ENCODE results near the gene VSTM2B. TPM values are rescaled to one million over a fixed set of nuclear protein-coding genes. Genes with fewer than 3 reads are reported as not detected.

VSTM2B gene
- polyA plus RNA-seq, 1 of the 3 experiments (the other 2 are of a cell fraction): not detected

DNA sequence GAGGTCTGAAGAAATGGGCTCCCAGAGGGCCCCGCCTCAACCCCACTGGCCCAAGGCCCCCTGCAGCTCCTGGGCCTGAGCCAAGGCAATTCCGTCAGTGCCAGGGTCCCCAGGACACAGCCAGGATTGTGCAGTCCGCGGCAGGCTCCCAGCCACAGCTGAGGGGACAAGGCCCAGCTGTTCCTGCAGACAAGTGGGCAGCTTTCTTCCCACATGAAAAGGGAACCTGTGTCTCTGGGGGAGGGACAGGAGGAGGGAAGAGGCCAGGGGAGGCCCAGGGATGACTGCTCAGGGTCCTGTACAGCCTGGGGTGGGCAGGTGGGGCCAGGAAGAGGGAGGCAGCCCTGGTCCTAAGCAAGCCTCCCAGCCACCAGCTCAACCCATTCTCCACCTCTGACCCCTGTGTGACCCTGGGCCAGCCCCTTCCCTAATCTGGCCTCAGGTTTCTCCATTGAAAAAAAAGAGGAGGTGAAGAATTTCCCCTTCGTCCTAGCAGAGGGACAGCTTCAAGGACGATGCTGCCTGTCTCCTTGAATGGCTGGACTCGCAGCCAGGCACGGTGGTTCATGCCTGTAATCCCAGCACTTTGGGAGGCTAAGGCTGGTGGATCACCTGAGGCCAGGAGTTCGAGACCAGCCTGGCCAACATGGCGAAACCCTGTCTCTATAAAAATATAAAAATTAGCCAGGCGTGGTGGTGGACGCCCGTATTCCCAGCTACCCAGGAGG, 20.5 kb upstream of the VSTM2B start (continued):
- TF ChIP-seq, protein P1, sequence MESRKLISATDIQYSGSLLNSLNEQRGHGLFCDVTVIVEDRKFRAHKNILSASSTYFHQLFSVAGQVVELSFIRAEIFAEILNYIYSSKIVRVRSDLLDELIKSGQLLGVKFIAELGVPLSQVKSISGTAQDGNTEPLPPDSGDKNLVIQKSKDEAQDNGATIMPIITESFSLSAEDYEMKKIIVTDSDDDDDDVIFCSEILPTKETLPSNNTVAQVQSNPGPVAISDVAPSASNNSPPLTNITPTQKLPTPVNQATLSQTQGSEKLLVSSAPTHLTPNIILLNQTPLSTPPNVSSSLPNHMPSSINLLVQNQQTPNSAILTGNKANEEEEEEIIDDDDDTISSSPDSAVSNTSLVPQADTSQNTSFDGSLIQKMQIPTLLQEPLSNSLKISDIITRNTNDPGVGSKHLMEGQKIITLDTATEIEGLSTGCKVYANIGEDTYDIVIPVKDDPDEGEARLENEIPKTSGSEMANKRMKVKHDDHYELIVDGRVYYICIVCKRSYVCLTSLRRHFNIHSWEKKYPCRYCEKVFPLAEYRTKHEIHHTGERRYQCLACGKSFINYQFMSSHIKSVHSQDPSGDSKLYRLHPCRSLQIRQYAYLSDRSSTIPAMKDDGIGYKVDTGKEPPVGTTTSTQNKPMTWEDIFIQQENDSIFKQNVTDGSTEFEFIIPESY (IDR thresholded peaks at IDR 0.05; ENCODE audit: borderline replicate concordance, low read depth): no peak

DNA sequence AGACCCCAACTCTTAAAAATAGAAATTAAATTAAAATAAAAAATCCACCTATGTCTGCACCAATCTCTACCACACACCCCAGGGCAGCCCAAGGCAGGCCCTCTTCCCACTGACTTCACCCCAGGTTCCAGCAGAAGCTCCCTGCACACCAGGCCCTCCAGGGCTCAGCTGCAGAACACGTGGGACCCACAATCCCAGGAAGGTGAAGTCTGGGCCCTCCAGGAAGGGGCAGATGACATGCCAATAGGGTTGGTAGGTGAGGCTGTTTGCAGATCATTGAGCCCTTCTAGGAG, 19.2 kb upstream of the VSTM2B start:
- H3K36me3 ChIP-seq (replicated peaks in 1 of 2; ENCODE audit: control insufficient read depth in 1 of 2, insufficient read depth in 2 of 2, low read length in 1 of 2): no peaks in the 10 kb centered on the region
- no peak overlapping the region for H3K9ac ChIP-seq
- ChIA-PET POLR2A (no interaction called here), CTCF (interaction anchor here (1.8 kb wide), 2 partner anchors 16 to 22 kb away, joined by 4 to 5 read pairs; no protein-coding TSS in a partner anchor)
- H3K4me3 ChIP-seq (ENCODE audit: low read depth in 2 of 2, low read length in 1 of 2): no peak overlapping the region
- 0% methylated on average over 1 of the region's 1 CpG for WGBS (ENCODE audit: low lambda C conversion rate)
- H3K4me1 ChIP-seq (ENCODE audit: control insufficient read depth in 1 of 2, insufficient read depth in 2 of 2, low read depth in 1 of 2, low read length in 1 of 2): peaks cover 0 to 2% of the 10 kb centered on the region in 2 experiments; a peak in 1 of 4 replicates
- no peaks in the 10 kb centered on the region for H3F3A ChIP-seq (replicated peaks; ENCODE audit: insufficient read depth)
- no peaks in the 10 kb centered on the region for H3K9me3 ChIP-seq
- no peak overlapping the region for H2AFZ ChIP-seq (ENCODE audit: low read depth)
- no peaks in the 10 kb centered on the region for H3K79me2 ChIP-seq (ENCODE audit: insufficient read depth)
- TF ChIP-seq JUND (IDR thresholded peaks at IDR 0.05) (no peak), TEAD4 (IDR thresholded peaks at IDR 0.05; ENCODE audit: borderline replicate concordance, insufficient read depth) (no peak), POLR2AphosphoS5 (IDR thresholded peaks at IDR 0.05; ENCODE audit: low read depth, low read length) (no peak), SMC3 (IDR thresholded peaks at IDR 0.05; ENCODE audit: low read depth, low read length) (no peak), RFX5 (IDR thresholded peaks at IDR 0.05; ENCODE audit: low read length) (no peak), FOXJ3 (CRISPR knock-in tag; IDR thresholded peaks at IDR 0.05) (no peak), ELF1 (IDR thresholded peaks at IDR 0.05) (no peak), GABPA (IDR thresholded peaks at IDR 0.05; ENCODE audit: low read depth) (no peak)
- TF ChIP-seq, protein P2, sequence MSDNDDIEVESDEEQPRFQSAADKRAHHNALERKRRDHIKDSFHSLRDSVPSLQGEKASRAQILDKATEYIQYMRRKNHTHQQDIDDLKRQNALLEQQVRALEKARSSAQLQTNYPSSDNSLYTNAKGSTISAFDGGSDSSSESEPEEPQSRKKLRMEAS (IDR thresholded peaks at IDR 0.05; ENCODE audit: low read depth): no peak
- 0 out of 2 replicates have a peak, but pooled peaks cover 7% of the 10 kb centered on the region for H3K27me3 ChIP-seq (ENCODE audit: insufficient read depth)
- DNase-seq: no peak
- H3K27ac ChIP-seq (ENCODE audit: low read depth in 2 of 2, low read length in 1 of 2): no peak overlapping the region
- H3K4me2 ChIP-seq: no peak overlapping the region
- H3K9me2 ChIP-seq: no peaks in the 10 kb centered on the region
- H4K20me1 ChIP-seq (ENCODE audit: insufficient read depth): no peaks in the 10 kb centered on the region

DNA sequence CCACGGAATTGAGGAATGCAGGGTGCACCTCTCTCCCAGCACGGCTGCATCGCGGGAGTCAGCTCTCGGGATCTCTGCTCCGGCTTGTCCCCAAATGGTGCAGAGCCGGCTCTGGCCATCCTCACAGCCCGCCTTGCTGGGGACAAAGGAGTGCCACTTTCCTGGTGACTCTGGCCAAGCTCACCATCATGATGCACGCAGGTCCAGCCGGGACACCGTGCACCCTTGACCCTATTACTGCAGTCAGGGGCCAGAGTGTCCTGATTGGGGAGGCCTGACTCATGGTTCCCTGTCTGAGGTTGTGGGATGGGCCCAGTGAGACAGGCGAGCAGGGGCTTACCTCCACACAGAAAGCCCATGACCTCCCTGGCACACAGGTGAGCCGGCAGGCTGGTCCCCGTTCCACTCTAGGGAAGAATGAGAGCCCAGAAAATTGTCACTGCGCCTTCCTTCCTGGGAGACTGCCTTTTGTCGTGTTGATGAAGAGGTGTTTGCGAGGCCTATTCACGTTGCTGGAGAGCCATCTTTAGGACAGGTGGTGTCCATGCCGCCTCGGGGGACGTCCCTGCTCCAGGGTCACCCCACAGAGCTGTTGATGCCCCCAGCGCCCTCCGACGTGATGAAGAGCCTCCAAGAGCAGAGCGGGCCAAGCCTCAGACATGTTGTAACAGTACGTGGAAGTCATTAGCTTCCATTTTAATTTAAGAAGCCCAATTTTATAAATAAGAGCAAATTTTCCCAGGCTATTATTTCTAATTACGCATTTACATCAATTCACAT, 18.5 kb upstream of the VSTM2B start:
- no peak overlapping the region for H2AFZ ChIP-seq (ENCODE audit: low read depth)
- H3K4me2 ChIP-seq: no peak overlapping the region
- H3K79me2 ChIP-seq (ENCODE audit: insufficient read depth): no peaks in the 10 kb centered on the region
- H3F3A ChIP-seq (replicated peaks; ENCODE audit: insufficient read depth): no peaks in the 10 kb centered on the region
- peaks cover 0 to 2% of the 10 kb centered on the region in 2 experiments; a peak in 1 of 4 replicates for H3K4me1 ChIP-seq (ENCODE audit: control insufficient read depth in 1 of 2, insufficient read depth in 2 of 2, low read depth in 1 of 2, low read length in 1 of 2)
- H4K20me1 ChIP-seq (ENCODE audit: insufficient read depth): no peaks in the 10 kb centered on the region
- H3K4me3 ChIP-seq (ENCODE audit: low read depth in 2 of 2, low read length in 1 of 2): no peak overlapping the region
- no peak overlapping the region for H3K27ac ChIP-seq (ENCODE audit: low read depth in 2 of 2, low read length in 1 of 2)
- no peaks in the 10 kb centered on the region for H3K9me3 ChIP-seq
- 0 out of 2 replicates have a peak, but pooled peaks cover 7% of the 10 kb centered on the region for H3K27me3 ChIP-seq (ENCODE audit: insufficient read depth)
- DNase-seq: no peak
- TF ChIP-seq TEAD4 (IDR thresholded peaks at IDR 0.05; ENCODE audit: borderline replicate concordance, insufficient read depth) (no peak), CHD2 (IDR thresholded peaks at IDR 0.05; ENCODE audit: low read length, partially characterized antibody) (no peak)
- POLR2A ChIA-PET: no interaction called here
- H3K9ac ChIP-seq: no peak overlapping the region
- no peaks in the 10 kb centered on the region for H3K9me2 ChIP-seq
- 19% methylated on average over 16 of the region's 27 CpGs for WGBS (ENCODE audit: low lambda C conversion rate)
- CTCF ChIA-PET: interaction anchor here (1.1 to 1.8 kb wide), 3 partner anchors 15 to 823 kb away, joined by 3 to 5 read pairs (median 4); no protein-coding TSS in a partner anchor
- H3K36me3 ChIP-seq (replicated peaks in 1 of 2; ENCODE audit: control insufficient read depth in 1 of 2, insufficient read depth in 2 of 2, low read length in 1 of 2): no peaks in the 10 kb centered on the region
